MCF 10A (cell line): Measurements from ENCODE around the gene GFI1B. TPM values are rescaled to one million over a fixed set of nuclear protein-coding genes. Genes with fewer than 3 reads are reported as not detected.
A peak's percentile ranks its signal among the peaks of the same experiment; 100 is the strongest.

Experiments
- BruUV-seq: library from RNA; stranded (reverse); fragments of 400-500 nt; replicated peaks from 2 replicates; lab custom pipeline; 2021; lab: Mats Ljungman, UMichigan
- CTCF ChIA-PET: fragments of 300-600 bp; sonication (Branson Sonifier 250); formaldehyde crosslinking; extraction: SDS; loops from one replicate; lab custom pipeline; 2021; ENCODE audit warnings: antibody characterized with exemption, inconsistent platforms; lab: Yijun Ruan, JAX
- POLR2A ChIA-PET: fragments of 300-600, 350-650 bp; sonication (Branson Sonifier 250); formaldehyde crosslinking; extraction: SDS; loops from one replicate; lab custom pipeline; 2020; ENCODE audit warnings: antibody characterized with exemption, inconsistent platforms; lab: Yijun Ruan, JAX
- DNase-seq: peaks from one replicate; pipeline ENCODE4 v3.0.0-alpha.2; 2018; ENCODE audit not compliant: unreplicated experiment
- H3K27ac Mint-ChIP-seq: one replicate; pipeline ENCODE4 v1.8.0; 2022; ENCODE audit warnings: mild to moderate bottlenecking, low read depth, mixed read lengths; ENCODE audit not compliant: unreplicated experiment
- H3K27me3 Mint-ChIP-seq: one replicate; pipeline ENCODE4 v1.8.0; 2022; ENCODE audit warnings: mixed read lengths; ENCODE audit not compliant: insufficient read depth, unreplicated experiment
- H3K36me3 Mint-ChIP-seq: one replicate; pipeline ENCODE4 v1.8.0; 2022; ENCODE audit warnings: mild to moderate bottlenecking, moderate library complexity, mixed read lengths; ENCODE audit not compliant: insufficient read depth, unreplicated experiment
- H3K4me1 Mint-ChIP-seq: one replicate; pipeline ENCODE4 v1.8.0; 2022; ENCODE audit warnings: mixed read lengths; ENCODE audit not compliant: insufficient read depth, unreplicated experiment
- H3K4me3 Mint-ChIP-seq: one replicate; pipeline ENCODE4 v1.8.0; 2022; ENCODE audit warnings: mild to moderate bottlenecking, moderate library complexity, mixed read lengths; ENCODE audit not compliant: unreplicated experiment
- H3K9me3 Mint-ChIP-seq: one replicate; pipeline ENCODE4 v1.8.0; 2022; ENCODE audit warnings: mixed read lengths; ENCODE audit not compliant: unreplicated experiment
- intact Hi-C: fragments of 100-400 bp; cut with micrococcal nuclease; formaldehyde crosslinking; loops from 2 replicates; pipeline ENCODE4 v1.14.1; 2022
- total RNA-seq: library from RNA; stranded (reverse); gene quantifications from 2 replicates; pipeline ENCODE4 v1.2.3, GENCODE V29; 2022
- TF ChIP-seq, protein P1 (sequence below): fragments of 200-600 bp; IDR thresholded peaks from one replicate; pipeline ENCODE4 v1.8.0; 2022; ENCODE audit warnings: antibody characterized with exemption, mild to moderate bottlenecking; ENCODE audit not compliant: unreplicated experiment

Gene GFI1B
- total RNA-seq, 1 experiment from 2014 or later, result not detected

DNA sequence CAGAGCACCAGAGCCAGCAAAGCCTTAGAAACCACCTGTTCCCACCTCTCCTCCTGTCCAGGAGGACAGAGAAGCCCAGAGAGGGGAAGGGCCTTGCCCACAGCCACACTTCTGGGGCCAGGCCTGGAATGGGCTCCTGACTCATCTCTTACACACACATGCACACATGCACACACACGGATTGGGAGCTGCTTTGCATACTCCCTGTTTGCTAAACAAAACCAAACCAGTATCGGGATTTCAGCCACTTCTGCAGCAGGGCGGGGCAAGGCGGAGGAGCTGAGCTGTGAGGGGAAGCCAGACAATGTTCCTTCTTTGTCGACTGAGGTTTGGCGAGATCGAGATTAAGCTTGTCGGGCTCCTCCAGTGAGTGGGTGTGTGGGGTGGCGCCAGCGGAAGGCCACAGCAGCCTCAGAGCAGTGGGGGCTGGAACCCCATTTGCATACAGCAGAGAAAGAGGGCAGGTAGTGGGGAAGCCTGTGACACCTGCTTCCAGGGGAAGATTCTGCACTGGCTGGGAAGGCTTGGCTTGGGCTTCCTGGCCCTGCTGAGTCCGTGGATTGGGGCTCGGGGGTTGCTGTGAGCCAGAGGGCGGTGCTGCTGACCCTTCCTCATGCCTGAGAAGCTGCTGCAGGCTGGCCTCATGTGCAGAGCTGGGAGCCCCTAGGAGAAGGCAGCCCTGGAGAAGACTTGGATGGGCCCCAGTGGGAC is 16.1 kb downstream of the GFI1B start:
- peak overlapping the region; percentile 1 for H3K27ac Mint-ChIP-seq
- no TSS peak for BruUV-seq
- ChIA-PET CTCF (interaction anchor here (0.6 to 2.8 kb wide), 5 partner anchors 22 to 732 kb away, joined by 3 to 10 read pairs (median 3); no protein-coding TSS in a partner anchor), POLR2A (interaction anchor here (1.1 to 1.2 kb wide), 2 partner anchors 13 to 35 kb away, joined by 3 read pairs; no protein-coding TSS in a partner anchor)
- no peak overlapping the region for H3K4me3 Mint-ChIP-seq
- peak; percentile 63 for DNase-seq
- H3K36me3 Mint-ChIP-seq, result no peaks in the 10 kb centered on the region
- H3K27me3 Mint-ChIP-seq, result peaks cover 21% of the 10 kb centered on the region
- peaks cover 6% of the 10 kb centered on the region for H3K4me1 Mint-ChIP-seq
- intact Hi-C loops, result no loop called here
- TF ChIP-seq, protein P1, sequence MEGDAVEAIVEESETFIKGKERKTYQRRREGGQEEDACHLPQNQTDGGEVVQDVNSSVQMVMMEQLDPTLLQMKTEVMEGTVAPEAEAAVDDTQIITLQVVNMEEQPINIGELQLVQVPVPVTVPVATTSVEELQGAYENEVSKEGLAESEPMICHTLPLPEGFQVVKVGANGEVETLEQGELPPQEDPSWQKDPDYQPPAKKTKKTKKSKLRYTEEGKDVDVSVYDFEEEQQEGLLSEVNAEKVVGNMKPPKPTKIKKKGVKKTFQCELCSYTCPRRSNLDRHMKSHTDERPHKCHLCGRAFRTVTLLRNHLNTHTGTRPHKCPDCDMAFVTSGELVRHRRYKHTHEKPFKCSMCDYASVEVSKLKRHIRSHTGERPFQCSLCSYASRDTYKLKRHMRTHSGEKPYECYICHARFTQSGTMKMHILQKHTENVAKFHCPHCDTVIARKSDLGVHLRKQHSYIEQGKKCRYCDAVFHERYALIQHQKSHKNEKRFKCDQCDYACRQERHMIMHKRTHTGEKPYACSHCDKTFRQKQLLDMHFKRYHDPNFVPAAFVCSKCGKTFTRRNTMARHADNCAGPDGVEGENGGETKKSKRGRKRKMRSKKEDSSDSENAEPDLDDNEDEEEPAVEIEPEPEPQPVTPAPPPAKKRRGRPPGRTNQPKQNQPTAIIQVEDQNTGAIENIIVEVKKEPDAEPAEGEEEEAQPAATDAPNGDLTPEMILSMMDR, result no peak
- H3K9me3 Mint-ChIP-seq, result no peaks in the 10 kb centered on the region

DNA sequence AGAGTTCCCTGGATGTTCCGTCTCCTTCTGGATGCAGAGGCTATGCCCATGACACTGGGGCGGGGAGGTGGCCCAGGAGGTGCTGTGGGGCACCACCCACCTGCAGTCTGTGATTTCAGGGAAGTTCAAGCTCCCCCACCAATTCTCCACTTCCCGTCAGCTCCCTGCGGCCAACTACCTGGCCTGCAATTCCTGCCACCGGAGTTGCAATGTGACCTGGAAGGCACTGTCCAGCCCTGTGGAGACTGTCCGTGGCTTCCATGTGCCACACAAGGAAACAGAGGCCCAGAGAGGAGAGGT is 16.6 kb downstream of the GFI1B start:
- intact Hi-C loops, result no loop called here
- Mint-ChIP-seq H3K4me1 (peaks cover 6% of the 10 kb centered on the region), H3K4me3 (no peak overlapping the region), H3K27ac (no peak overlapping the region), H3K9me3 (no peaks in the 10 kb centered on the region), H3K36me3 (no peaks in the 10 kb centered on the region), H3K27me3 (peaks cover 21% of the 10 kb centered on the region)
- ChIA-PET CTCF (interaction anchor here (0.6 to 2.8 kb wide), 4 partner anchors 23 to 731 kb away, joined by 3 to 10 read pairs (median 6); no protein-coding TSS in a partner anchor), POLR2A (no interaction called here)
- DNase-seq, result no peak
- BruUV-seq, result no TSS peak
- TF ChIP-seq, protein P1, result no peak

DNA sequence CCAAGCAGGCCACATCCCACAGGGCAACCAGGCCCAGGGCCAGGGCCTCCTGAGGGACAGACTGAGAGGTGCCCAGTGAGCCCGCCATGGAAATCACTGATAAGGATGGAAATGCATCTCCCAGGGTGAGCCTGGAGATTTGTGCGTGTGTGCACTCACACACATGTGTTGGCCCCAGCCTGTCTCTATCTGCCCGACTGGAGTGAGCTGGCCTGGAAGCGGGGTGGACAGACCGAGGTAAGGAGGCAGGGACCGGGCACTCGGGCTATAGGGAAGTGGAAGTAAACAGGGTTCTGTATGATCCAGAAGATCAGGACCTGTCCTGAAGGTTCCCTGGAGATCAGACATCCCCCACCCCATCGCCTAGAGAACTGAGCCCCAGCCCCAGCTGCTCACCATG is 17.4 kb downstream of the GFI1B start:
- H3K36me3 Mint-ChIP-seq, result no peaks in the 10 kb centered on the region
- H3K27me3 Mint-ChIP-seq, result peaks cover 16% of the 10 kb centered on the region
- DNase-seq, result no peak
- H3K9me3 Mint-ChIP-seq, result no peaks in the 10 kb centered on the region
- TF ChIP-seq, protein P1, result no peak
- POLR2A ChIA-PET, result interaction anchor here (0.7 kb wide), 1 partner anchor 28 kb away, joined by 3 read pairs; no protein-coding TSS in a partner anchor
- BruUV-seq, result no TSS peak
- CTCF ChIA-PET, result interaction anchor here (0.7 kb wide), 1 partner anchor 148 kb away, joined by 3 read pairs; no protein-coding TSS in a partner anchor
- no peak overlapping the region for H3K4me3 Mint-ChIP-seq
- intact Hi-C loops, result no loop called here
- peaks cover 6% of the 10 kb centered on the region for H3K4me1 Mint-ChIP-seq
- no peak overlapping the region for H3K27ac Mint-ChIP-seq

DNA sequence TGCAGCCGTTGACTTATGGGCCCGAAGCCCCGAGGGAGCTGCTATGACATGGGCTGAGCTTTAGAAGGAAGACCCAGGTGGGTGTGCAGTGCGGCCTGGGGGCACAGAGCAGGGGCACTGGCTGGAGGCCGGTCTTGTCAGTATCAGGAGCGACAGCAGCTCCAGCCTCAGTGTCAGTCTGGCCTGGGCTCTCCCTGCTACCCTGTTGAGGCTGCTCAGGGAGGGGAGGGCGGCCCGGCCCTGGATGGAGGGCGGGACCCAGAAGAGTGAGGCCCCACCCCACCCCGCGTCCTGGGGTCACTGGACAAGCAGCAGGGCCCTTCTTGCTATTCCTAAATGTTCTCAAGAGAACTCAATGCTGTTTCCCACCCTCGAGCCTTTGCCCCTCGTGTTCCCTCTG is 18.0 kb downstream of the GFI1B start:
- H3K36me3 Mint-ChIP-seq, result no peaks in the 10 kb centered on the region
- no peak overlapping the region for H3K4me3 Mint-ChIP-seq
- peaks cover 6% of the 10 kb centered on the region for H3K4me1 Mint-ChIP-seq
- ChIA-PET CTCF (no interaction called here), POLR2A (no interaction called here)
- intact Hi-C loops, result no loop called here
- no peak for DNase-seq
- H3K27ac Mint-ChIP-seq, result no peak overlapping the region
- H3K9me3 Mint-ChIP-seq, result no peaks in the 10 kb centered on the region
- peaks cover 16% of the 10 kb centered on the region for H3K27me3 Mint-ChIP-seq
- TF ChIP-seq, protein P1, result no peak
- BruUV-seq, result no TSS peak
